ENCODE data around the gene SLC39A7. TPM values are rescaled to one million over a fixed set of nuclear protein-coding genes. Genes with fewer than 3 reads are reported as not detected.
A peak's percentile ranks its signal among the peaks of the same experiment; 100 is the strongest.

The SLC39A7 gene
- total and polyA plus RNA-seq, 2 of the 13 experiments (the other 11 are each of a cell fraction or from before 2014, with no cell fraction given), result 142 to 229 TPM

- TF ChIP-seq, protein P1, sequence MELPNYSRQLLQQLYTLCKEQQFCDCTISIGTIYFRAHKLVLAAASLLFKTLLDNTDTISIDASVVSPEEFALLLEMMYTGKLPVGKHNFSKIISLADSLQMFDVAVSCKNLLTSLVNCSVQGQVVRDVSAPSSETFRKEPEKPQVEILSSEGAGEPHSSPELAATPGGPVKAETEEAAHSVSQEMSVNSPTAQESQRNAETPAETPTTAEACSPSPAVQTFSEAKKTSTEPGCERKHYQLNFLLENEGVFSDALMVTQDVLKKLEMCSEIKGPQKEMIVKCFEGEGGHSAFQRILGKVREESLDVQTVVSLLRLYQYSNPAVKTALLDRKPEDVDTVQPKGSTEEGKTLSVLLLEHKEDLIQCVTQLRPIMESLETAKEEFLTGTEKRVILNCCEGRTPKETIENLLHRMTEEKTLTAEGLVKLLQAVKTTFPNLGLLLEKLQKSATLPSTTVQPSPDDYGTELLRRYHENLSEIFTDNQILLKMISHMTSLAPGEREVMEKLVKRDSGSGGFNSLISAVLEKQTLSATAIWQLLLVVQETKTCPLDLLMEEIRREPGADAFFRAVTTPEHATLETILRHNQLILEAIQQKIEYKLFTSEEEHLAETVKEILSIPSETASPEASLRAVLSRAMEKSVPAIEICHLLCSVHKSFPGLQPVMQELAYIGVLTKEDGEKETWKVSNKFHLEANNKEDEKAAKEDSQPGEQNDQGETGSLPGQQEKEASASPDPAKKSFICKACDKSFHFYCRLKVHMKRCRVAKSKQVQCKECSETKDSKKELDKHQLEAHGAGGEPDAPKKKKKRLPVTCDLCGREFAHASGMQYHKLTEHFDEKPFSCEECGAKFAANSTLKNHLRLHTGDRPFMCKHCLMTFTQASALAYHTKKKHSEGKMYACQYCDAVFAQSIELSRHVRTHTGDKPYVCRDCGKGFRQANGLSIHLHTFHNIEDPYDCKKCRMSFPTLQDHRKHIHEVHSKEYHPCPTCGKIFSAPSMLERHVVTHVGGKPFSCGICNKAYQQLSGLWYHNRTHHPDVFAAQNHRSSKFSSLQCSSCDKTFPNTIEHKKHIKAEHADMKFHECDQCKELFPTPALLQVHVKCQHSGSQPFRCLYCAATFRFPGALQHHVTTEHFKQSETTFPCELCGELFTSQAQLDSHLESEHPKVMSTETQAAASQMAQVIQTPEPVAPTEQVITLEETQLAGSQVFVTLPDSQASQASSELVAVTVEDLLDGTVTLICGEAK (IDR thresholded peaks at IDR 0.05), result no peak
- TF ChIP-seq, protein P1 (CRISPR knock-in tag; IDR thresholded peaks at IDR 0.05), result peak; percentile 51; the same call in 1 of the 2 replicates
- TF ChIP-seq, protein P2, sequence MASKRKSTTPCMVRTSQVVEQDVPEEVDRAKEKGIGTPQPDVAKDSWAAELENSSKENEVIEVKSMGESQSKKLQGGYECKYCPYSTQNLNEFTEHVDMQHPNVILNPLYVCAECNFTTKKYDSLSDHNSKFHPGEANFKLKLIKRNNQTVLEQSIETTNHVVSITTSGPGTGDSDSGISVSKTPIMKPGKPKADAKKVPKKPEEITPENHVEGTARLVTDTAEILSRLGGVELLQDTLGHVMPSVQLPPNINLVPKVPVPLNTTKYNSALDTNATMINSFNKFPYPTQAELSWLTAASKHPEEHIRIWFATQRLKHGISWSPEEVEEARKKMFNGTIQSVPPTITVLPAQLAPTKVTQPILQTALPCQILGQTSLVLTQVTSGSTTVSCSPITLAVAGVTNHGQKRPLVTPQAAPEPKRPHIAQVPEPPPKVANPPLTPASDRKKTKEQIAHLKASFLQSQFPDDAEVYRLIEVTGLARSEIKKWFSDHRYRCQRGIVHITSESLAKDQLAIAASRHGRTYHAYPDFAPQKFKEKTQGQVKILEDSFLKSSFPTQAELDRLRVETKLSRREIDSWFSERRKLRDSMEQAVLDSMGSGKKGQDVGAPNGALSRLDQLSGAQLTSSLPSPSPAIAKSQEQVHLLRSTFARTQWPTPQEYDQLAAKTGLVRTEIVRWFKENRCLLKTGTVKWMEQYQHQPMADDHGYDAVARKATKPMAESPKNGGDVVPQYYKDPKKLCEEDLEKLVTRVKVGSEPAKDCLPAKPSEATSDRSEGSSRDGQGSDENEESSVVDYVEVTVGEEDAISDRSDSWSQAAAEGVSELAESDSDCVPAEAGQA (IDR thresholded peaks at IDR 0.05; ENCODE audit: low read depth), result 0 out of 2 replicates have a peak, but pooled peaks have one; percentile 11
- TF ChIP-seq, protein P2 (CRISPR knock-in tag; IDR thresholded peaks at IDR 0.05; ENCODE audit: borderline replicate concordance), result no peak
- TF ChIP-seq TCF12 (IDR thresholded peaks at IDR 0.05) (no peak), TCF12 (CRISPR knock-in tag; IDR thresholded peaks at IDR 0.05) (peak; percentile 84; the same call in 1 of the 2 replicates), FOXO1 (CRISPR knock-in tag; IDR thresholded peaks at IDR 0.05) (peak; percentile 98), ZC3H13 (CRISPR knock-in tag; IDR thresholded peaks at IDR 0.05) (peak; percentile 72; the same call in 1 of the 2 replicates), AFF4 (CRISPR knock-in tag; IDR thresholded peaks at IDR 0.05) (no peak), ZNF709 (CRISPR knock-in tag; IDR thresholded peaks at IDR 0.05) (no peak)
Observed at GRCh38 chr6:33198159-33198852, 2.4 kb upstream of the SLC39A7 start (continued).
